ENCODE measurements around the gene IFT20.
A peak's percentile ranks its signal among the peaks of the same experiment; 100 is the strongest.

Gene IFT20, protein sequence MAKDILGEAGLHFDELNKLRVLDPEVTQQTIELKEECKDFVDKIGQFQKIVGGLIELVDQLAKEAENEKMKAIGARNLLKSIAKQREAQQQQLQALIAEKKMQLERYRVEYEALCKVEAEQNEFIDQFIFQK

DNA sequence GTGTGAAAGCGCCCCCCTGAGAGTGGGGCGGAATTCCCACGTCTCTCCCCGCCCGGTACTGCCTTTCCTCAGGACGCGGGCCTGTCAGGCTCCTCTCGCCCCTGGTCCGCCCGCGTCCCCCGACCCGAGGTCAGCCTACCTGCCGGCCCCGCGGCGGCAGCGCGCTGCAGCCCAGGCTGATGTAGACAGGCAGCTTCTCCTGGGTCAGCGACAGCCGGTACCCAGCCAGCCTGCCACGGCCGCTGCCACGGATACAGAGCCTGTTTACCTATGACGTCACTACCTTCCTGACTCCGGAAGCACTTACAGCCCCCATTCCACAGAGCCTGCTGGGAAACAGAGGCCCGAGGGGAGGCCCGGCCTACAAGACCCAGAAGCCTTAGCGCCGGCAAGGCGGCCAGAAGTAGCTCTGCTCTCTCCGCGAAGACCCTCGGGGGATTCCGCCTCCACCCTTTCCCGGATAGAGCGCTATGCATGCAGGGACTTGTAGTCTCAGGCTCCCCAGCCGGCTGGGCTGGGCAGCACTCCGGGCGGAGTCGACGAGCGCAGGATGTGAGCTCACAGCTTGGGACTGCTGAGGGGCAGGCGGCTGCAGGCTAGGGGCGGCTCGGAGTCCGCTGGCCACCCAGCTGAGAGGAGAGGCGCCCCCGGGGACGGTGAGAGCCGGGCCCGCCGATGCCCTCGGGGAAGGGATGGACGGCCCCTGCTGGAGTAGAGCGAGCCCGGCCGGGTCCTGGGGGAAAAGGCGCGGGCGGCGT is at the start of gene IFT20, which contains the start of gene TNFAIP1:
TSS of gene IFT20 (minus strand) at position 272 of the 758 bp plus-strand sequence. CDS start 3,487 bp downstream, outside the sequence.
TSS of gene TNFAIP1 (plus strand) at position 561 of the 758 bp plus-strand sequence. CDS start 3,761 bp downstream, outside the sequence.
- DNase-seq (ENCODE audit: low read depth in 2 of 2): peak; percentile 97 to 99

DNA sequence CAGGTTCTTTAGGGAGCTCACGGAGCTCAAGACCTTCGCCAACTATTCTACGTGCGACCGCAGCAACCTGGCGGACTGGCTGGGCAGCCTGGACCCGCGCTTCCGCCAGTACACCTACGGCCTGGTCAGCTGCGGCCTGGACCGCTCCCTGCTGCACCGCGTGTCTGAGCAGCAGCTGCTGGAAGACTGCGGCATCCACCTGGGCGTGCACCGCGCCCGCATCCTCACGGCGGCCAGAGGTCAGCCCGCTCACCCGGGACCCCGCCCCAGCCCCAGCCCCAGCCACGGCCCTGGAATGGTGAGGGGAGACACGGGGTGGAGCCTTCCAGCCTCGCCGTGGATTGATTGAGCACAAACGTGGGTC is 49.7 kb upstream of the IFT20 start:
- no peak for DNase-seq (ENCODE audit: low read depth in 2 of 2)

DNA sequence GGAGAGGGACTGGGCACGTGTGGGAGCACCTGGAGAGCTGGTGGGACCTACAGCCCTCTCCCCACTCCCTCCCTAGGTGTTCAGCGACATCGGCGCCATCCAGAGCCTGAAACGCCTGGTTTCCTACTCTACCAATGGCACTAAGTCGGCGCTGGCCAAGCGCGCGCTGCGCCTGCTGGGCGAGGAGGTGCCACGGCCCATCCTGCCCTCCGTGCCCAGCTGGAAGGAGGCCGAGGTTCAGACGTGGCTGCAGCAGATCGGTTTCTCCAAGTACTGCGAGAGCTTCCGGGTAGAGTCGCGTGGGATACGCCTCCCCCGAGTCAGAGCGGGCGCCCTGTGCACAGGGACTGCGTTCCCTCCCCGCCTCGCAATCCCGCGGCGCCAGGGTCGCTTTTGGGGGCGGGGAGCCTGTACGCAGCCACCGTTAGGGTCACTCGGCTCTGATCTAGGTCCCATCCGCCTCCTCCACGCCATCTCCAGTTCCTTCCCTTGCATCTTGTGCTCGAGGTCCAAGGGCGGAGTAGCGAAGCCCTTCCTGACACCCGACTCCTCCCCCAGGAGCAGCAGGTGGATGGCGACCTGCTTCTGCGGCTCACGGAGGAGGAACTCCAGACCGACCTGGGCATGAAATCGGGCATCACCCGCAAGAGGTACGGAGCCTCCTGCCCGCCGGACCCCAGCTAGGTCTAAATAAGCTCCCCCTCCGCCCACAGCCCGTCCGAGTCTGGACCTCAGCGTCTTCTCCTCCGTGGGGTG is 49.2 kb upstream of the IFT20 start:
- DNase-seq (ENCODE audit: low read depth in 2 of 2): peak; percentile 48 to 58

DNA sequence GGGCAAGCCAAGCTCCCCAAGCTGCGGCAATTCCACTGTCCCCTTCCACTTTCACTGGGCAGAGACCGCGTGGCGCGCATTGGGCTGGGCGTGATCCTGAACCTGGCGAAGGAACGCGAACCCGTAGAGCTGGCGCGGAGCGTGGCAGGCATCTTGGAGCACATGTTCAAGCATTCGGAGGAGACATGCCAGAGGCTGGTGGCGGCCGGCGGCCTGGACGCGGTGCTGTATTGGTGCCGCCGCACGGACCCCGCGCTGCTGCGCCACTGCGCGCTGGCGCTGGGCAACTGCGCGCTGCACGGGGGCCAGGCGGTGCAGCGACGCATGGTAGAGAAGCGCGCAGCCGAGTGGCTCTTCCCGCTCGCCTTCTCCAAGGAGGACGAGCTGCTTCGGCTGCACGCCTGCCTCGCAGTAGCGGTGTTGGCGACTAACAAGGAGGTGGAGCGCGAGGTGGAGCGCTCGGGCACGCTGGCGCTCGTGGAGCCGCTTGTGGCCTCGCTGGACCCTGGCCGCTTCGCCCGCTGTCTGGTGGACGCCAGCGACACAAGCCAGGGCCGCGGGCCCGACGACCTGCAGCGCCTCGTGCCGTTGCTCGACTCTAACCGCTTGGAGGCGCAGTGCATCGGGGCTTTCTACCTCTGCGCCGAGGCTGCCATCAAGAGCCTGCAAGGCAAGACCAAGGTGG is 46.0 kb upstream of the IFT20 start:
- DNase-seq (ENCODE audit: low read depth in 2 of 2): no peak

DNA sequence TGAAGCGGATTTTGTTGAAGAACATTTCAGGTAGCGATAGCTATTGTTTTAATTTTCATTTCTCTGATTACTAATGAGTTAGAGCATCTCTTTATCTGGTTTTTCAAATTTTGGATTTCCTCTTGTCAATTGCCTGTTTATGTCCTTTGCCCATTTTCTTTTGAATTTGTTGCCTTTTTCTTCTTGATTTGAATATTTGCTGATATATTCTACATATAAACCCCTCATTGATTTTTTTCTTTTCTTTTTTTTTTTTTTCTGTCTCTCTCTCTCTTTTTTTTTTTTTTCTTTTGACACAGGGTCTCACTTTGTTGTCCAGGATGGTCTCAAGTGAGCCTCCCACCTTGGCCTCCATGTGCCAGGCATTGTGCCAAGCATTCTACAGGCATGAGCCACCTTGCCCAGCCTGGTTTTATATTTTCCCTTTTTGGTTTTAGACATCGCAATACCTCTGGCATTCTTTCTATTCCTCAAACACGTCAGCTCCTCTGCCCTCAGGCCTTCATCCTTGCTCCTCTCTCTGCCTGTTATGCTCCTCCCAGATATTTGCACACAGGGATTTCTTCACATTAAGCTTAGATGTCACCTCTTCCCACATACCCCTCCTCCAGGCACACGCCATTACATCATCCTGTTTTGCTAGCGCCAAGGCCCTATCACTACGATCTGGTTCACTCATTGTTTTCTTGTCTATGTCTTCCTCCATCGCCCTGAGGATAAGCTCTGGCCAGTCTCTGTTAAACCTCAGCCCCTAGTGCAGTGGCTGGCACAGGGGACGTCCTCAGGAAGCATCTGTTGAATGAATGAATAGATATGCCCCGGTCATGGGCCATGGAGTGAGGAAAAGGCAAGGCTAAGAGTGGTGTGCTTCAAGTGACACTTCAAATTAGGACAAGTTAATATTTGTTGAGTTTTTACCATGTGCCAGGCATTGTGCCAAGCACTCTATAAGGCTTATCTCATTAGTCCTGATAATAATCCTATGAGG is 44.8 kb upstream of the IFT20 start:
- DNase-seq (ENCODE audit: low read depth in 2 of 2): no peak

DNA sequence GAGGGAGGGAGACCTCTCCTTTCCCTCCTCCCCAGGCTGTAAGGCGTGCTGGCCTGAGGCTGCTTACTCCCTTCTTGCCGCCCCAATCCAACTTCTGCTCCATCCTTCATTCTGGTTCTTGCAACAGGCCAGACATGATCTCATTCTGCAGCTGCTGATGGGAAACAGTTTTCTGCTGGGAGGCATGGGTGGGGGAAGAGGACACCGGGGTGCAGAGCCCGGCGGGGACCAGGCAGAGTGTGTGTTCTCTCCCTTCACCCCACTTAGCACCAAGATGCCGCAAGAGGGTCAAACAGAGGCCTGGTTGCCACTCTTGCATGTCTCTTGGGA is 37.6 kb upstream of the IFT20 start:
- no peak for DNase-seq (ENCODE audit: low read depth in 2 of 2)

DNA sequence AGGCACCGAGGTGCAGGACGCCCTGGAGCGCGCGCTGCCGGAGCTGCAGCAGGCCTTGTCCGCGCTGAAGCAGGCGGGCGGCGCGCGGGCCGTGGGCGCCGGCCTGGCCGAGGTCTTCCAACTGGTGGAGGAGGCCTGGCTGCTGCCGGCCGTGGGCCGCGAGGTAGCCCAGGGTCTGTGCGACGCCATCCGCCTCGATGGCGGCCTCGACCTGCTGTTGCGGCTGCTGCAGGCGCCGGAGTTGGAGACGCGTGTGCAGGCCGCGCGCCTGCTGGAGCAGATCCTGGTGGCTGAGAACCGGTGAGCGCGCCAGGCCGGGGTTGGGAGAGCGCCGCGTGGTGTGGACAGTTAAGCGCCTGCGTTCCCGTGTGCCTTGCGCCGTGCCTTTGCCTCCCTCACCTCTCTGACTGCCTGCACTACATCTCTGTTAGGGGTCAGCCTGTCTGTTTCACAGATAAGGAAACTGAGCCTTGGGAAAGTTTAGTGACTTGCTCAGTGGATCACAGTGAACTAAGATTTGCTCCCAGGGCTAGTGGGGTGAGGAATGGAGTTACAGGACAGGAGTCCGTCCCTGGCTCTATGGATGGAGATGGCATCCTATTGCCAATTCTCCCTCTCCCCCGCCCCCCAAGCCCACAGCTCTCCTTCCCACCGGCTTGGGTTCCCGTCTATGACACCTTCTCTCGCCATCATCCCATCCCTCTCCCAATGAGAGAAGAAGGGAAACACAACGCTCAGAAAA is 37.1 kb upstream of the IFT20 start:
- no peak for DNase-seq (ENCODE audit: low read depth in 2 of 2)

DNA sequence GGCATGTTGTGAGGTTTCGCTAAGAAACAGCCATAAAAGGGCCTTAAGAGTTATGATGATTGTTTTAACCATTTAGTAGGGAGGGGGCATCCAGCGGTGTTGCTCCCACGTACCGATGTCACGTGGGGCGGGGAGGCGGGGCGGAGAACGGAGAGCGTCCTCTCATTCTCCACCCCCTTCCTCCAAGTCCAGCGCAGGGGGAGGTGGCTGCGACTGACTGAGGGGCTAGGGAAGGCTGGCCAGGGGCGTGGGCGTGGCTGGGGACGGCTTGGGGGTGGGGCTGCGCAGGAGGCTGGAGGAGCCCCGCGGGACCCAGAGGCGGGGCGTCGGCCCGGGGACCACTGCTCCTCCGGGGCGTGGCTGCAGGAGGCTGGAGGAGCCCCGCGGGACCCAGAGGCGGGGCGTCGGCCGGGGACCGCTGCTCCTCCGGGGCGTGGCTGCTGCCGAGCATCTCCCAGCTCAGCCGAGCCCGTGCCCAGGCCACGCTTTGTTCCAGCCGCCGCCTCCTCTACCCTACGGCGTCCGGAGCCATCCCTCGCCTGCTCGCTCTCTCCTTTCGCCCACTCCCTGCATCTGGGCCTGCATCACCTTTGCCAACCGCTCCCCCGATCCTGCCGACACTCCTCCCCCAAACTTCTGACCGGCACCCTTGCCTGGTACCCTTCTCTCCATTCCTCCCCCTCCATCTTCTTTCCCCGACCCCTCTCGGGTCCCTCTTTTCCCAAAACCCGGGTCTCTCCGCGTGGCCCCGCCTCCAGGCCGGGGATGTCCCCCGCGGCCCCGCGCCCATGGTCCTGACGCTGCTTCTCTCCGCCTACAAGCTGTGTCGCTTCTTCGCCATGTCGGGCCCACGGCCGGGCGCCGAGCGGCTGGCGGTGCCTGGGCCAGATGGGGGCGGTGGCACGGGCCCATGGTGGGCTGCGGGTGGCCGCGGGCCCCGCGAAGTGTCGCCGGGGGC is 36.3 kb upstream of the IFT20 start, which contains the start of gene SARM1:
TSS of gene SARM1 (plus strand) at position 450 of the 958 bp plus-strand sequence. CDS start at position 789, 339 bp downstream.
- peak; percentile 84 to 88 for DNase-seq (ENCODE audit: low read depth in 2 of 2)

DNA sequence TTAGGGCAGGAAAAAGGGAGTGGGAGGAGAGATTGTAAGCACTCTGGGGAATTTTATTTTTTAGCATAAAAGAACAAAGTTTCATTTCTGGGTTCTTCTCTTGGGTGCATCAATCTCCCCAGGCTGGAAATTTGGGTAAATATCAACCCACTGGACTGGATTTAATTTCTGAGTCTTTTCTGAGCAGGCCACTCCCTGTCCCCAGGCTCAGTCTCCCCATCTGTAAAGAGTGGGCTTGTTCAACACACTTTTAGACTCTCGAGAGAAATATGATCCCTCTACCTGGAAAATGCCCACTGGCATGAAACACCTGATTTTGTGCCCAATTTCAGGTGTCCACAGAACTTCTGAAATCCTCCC is 35.5 kb upstream of the IFT20 start:
- no peak for DNase-seq (ENCODE audit: low read depth in 2 of 2)

DNA sequence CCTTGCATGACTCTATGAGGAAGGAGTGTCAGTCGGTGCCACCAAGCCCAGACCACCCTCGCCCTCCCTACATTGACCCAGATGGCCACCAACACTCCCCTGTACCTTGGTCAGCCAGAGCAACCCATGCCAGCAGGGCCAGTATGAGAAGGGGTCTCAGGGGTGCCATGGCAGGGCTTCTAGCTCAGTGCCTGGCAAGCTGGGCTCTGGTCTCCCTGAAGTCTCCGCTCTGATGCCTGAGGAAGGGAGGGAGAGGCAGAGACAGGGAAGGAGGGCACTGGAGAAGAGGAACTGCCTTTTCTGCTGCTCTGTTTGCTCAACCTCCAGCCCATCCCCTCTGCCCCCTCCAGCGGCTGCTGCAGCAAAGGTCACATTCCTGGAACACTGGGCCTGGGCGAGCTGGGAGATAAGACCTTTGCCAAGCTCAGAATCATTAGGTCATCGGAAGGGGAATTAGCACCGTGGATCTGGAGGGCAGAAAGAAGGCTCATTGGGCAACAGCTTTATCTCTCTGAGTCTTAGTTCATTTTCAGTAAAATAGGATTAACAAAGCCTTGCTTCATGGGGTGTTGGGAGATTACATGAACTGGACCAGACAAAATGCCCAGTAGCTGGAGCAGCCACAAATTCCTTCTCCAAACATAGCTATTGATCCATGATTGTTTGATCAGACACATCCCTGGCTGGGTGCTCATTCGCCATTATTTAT is 34.9 kb upstream of the IFT20 start, which contains the start of gene VTN:
TSS of gene VTN (minus strand) at position 273 of the 709 bp plus-strand sequence. CDS start at position 169, 104 bp downstream.
- DNase-seq (ENCODE audit: low read depth in 2 of 2): no peak

DNA sequence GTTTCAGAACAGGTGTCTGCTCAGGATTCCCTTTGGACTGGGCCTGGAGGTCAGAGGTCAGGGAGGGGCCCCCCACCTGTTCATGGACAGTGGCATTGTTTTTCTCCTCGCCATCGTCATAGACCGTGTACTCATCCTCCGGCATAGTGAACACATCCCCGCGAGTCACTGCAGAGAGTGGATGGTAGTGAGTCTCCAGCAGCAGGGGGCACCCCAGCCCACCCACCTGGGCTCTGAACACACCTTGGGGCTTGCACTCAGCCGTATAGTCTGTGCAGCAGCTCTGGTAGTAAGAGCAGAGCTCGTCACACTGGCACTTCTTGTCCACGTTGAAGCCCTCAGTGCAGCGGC is 34.4 kb upstream of the IFT20 start:
- no peak for DNase-seq (ENCODE audit: low read depth in 2 of 2)

DNA sequence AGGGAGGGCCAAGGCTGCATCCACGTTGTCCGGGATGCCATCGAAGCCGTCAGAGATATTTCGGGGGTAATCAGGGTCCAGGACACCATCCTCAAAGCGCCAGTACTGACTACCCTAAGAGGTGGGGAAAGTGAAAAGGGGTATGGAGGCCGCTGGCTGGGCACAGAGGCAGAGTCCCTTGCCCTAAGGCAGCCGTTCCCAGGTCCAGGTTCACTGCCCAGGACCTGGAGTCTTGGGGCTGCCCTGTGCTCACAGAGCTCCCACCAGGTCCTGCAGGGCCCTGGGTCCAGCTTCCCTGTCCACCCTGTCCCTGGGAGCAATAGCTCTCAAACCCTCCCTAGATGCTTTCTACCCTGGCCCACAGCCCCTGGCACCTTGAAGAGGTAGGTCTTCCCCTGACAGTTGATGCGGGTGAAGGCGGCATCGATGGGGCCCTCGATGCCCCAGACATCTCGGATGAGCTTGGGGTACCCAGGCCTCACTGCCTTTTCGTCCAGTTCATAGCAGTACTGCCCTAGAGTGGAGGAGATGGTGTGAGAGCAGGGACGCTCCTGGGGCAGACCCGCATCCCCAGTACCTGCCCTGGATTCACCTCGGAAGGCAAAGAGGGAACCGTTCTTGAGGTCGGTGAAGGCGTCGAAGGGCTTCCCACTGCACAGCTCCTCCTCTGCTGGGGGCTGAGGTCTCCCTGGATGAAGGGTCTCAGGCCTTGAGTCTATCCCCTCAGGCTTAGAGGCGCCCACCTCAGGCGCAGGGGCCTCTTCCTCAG is 33.8 kb upstream of the IFT20 start:
- DNase-seq (ENCODE audit: low read depth in 2 of 2): no peak

DNA sequence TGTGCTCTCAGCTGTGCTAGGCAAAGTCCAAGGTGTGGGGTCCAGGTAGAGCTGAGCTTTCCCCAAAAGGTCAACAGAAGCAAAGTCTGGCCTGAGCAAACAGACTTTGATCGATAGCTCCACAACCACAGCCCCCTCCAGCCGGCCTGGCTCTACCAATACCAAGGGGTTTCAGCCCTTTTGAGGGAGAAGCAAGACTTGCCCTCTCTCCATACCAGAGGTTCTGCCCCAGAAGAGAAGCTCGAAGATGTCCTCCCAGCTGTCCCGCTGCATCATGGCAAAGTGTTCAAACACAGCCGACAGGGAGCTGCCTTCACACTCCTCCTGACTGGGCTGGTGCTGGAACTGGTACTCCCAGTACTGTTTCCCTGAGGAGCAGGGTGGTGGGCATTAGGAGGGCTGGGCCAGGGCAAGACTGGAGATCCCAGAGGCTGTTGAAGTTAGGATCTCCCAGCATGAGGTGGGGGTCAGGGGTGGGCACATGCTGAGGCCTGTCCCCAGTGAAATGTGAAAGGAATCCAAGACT is 33.1 kb upstream of the IFT20 start:
- no peak for DNase-seq (ENCODE audit: low read depth in 2 of 2)

DNA sequence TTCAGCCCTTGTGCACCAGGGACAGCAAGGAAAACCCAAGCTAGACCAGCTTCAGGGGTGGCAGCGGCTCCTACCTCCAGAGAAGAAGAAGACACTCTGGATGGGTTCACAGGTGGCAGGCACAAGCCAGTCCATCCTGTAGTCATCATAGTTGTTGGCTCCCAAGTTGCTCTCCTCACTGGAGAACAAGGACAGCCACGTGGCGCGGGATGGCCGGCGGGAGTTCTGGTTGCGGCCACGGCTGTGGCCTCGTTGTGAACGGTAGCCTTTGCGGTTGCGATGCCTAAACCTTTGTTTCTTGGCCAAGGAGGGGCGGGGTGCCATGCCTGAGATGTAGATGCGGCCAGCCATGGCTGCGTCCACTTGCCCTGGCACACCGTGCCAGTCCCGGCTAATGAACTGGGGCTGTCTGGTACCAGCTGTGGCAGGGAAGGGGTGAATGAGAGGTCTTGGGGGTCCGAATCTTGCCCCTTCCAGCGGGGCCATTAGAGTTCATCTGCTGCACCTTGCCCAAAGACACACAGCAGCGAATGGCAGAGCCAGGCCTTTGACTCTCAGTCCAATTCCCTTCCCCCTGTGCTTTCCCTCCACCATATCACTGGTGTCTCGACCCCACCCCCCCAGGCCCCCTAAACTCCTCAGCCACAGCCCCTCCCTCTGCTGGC is 32.5 kb upstream of the IFT20 start:
- no peak for DNase-seq (ENCODE audit: low read depth in 2 of 2)

DNA sequence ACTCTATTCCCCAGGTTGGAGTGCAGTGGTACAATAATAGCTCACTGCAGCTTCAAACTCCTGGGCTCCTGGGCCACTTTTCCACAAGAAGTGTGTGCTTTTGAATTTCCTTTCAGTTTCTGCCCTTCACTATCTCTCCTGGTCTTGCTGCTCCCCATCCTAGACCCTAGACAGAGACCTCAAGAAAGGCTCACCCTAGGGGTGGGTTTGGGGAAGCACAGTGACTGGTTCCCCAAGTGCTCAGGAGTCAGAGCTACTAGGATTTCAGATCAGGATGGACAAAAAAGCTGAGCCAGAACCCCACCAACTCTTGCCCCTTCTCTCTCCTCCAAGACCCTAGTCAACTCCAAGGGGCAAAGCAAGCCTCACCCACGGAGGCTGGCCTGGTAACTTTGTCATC is 31.3 kb upstream of the IFT20 start:
- no peak for DNase-seq (ENCODE audit: low read depth in 2 of 2)

DNA sequence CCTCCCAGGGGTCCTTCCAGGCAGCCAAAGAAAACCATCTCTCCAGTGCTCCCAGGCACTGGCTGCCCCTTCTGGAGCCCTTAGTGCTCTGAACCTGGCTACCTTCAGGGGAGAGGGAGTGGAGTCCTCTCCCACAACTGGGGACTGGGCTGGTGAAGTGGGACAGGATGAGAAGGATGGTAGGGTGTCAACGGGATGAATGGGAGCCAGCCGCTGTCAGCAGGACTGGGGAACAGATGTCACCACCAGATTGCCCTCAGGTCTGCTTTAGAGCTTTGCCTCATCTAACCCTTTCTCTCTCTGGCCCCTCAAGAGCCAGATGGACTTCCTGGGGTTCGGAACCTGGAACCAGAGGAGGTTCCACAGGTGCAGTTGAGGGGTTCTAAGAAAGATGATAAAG is 30.2 kb upstream of the IFT20 start:
- DNase-seq (ENCODE audit: low read depth in 2 of 2): no peak
